IMR-90 (cell line): Measurements from ENCODE around the gene ISG20L2. TPM values are rescaled to one million over a fixed set of nuclear protein-coding genes. Genes with fewer than 3 reads are reported as not detected.

Experiments
- ATAC-seq: fragments of 200-7000 bp; cut with Tn5 transposase; 2 replicates; pipeline ENCODE4 v1.9.1; 2020; ENCODE audit warnings: low read depth, mild to moderate bottlenecking, moderate library complexity
- BruUV-seq: library from RNA; stranded (reverse); fragments of 400-500 nt; replicated peaks from 2 replicates; lab custom pipeline; 2021; lab: Mats Ljungman, UMichigan
- CTCF ChIA-PET: fragments of 300-600 bp; formaldehyde crosslinking; extraction: SDS; loops from one replicate; lab custom pipeline; 2021; ENCODE audit warnings: antibody characterized with exemption; lab: Yijun Ruan, JAX
- POLR2A ChIA-PET: fragments of 300-600 bp; sonication (Branson Sonifier 250); formaldehyde crosslinking; loops from one replicate; lab custom pipeline; 2022; ENCODE audit warnings: antibody characterized with exemption; ENCODE audit not compliant: unreplicated experiment; lab: Charles Lee
- DNase-seq: peaks from one replicate; pipeline ENCODE4 v3.0.0; 2013
- H2AFZ ChIP-seq: replicated peaks from 2 replicates; pipeline ENCODE3; 2013; ENCODE audit warnings: low read length, mild to moderate bottlenecking; ENCODE audit not compliant: poor library complexity
- H2AK5ac ChIP-seq: 2 replicates; pipeline ENCODE4 v1.6.1; 2013; ENCODE audit warnings: low read depth, low read length, inconsistent platforms
- H2AK9ac ChIP-seq: replicated peaks from 2 replicates; pipeline ENCODE3; 2013; ENCODE audit warnings: mild to moderate bottlenecking, low read depth, low read length, moderate library complexity; ENCODE audit not compliant: poor library complexity
- H2BK120ac ChIP-seq: 2 replicates; pipeline ENCODE4 v1.6.1; 2013; ENCODE audit warnings: low read depth, low read length, inconsistent platforms
- H2BK15ac ChIP-seq: 3 replicates; pipeline ENCODE4 v1.6.1; 2013; ENCODE audit warnings: low read depth, low read length, inconsistent platforms
- H2BK20ac ChIP-seq: 2 replicates; pipeline ENCODE4 v1.6.1; 2013; ENCODE audit warnings: low read depth, mild to moderate bottlenecking, inconsistent platforms, low read length, moderate library complexity
- H2BK5ac ChIP-seq: 2 replicates; pipeline ENCODE4 v1.6.1; 2013; ENCODE audit warnings: mild to moderate bottlenecking, low read depth, low read length, inconsistent platforms; ENCODE audit not compliant: poor library complexity, severe bottlenecking
- H3K14ac ChIP-seq: replicated peaks from 2 replicates; pipeline ENCODE4 v1.6.1; 2013; ENCODE audit warnings: low read depth, low read length, inconsistent platforms
- H3K18ac ChIP-seq: 2 replicates; pipeline ENCODE4 v1.6.1; 2013; ENCODE audit warnings: low read depth, low read length, control low read depth
- H3K23ac ChIP-seq: 2 replicates; pipeline ENCODE4 v1.6.1; 2013; ENCODE audit warnings: low read depth, low read length, inconsistent platforms
- H3K27ac ChIP-seq: 2 replicates; pipeline ENCODE4 v1.5.1; 2013; ENCODE audit warnings: mild to moderate bottlenecking, control low read depth, low read length; ENCODE audit not compliant: insufficient read depth
- H3K27me3 ChIP-seq: 2 replicates; pipeline ENCODE4 v1.6.1; 2013; ENCODE audit warnings: low read length; ENCODE audit not compliant: control insufficient read depth, insufficient read depth
- H3K36me3 ChIP-seq: 2 replicates; pipeline ENCODE4 v1.6.1; 2013; ENCODE audit warnings: low read length, mixed read lengths; ENCODE audit not compliant: control insufficient read depth, insufficient read depth
- H3K4ac ChIP-seq: 2 replicates; pipeline ENCODE4 v1.6.1; 2013; ENCODE audit warnings: low read depth, low read length, inconsistent platforms
- H3K4me1 ChIP-seq: 2 replicates; pipeline ENCODE4 v1.6.1; 2013; ENCODE audit warnings: low read length, mixed read lengths; ENCODE audit not compliant: control insufficient read depth, insufficient read depth
- H3K4me2 ChIP-seq: 2 replicates; pipeline ENCODE4 v1.6.1; 2013; ENCODE audit warnings: low read depth, mild to moderate bottlenecking, control low read depth, low read length, moderate library complexity
- H3K4me3 ChIP-seq: 2 replicates; pipeline ENCODE4 v1.5.1; 2013; ENCODE audit warnings: low read depth, mild to moderate bottlenecking, control low read depth, low read length, moderate library complexity; ENCODE audit not compliant: insufficient read depth
- H3K56ac ChIP-seq: 2 replicates; pipeline ENCODE4 v1.6.1; 2013; ENCODE audit warnings: low read length, inconsistent platforms; ENCODE audit not compliant: insufficient read depth; ENCODE audit errors: extremely low read depth
- H3K79me1 ChIP-seq, 2 experiments: 2 replicates each; pipeline ENCODE4 v1.6.1; 2013; ENCODE audit warnings: low read length in 2 of 2, inconsistent platforms in 1 of 2, low read depth in 1 of 2
- H3K9ac ChIP-seq: 2 replicates; pipeline ENCODE4 v1.6.1; 2013; ENCODE audit warnings: low read depth, low read length, control low read depth
- H3K9me1 ChIP-seq: 2 replicates; pipeline ENCODE4 v1.6.1; 2013; ENCODE audit warnings: low read length, inconsistent platforms; ENCODE audit not compliant: insufficient read depth
- H3K9me3 ChIP-seq: 2 replicates; pipeline ENCODE4 v1.6.1; 2013; ENCODE audit warnings: low read length; ENCODE audit not compliant: control insufficient read depth, insufficient read depth
- H4K20me1 ChIP-seq: 2 replicates; pipeline ENCODE4 v1.6.1; 2013; ENCODE audit warnings: low read length, inconsistent platforms; ENCODE audit not compliant: insufficient read depth
- H4K5ac ChIP-seq: 2 replicates; pipeline ENCODE4 v1.6.1; 2013; ENCODE audit warnings: mild to moderate bottlenecking, low read depth, low read length, control low read depth
- H4K8ac ChIP-seq, 2 experiments: 2 replicates each; pipeline ENCODE4 v1.6.1; 2013; ENCODE audit warnings: low read depth in 2 of 2, low read length in 2 of 2, control low read depth in 1 of 2, inconsistent platforms in 1 of 2
- H4K91ac ChIP-seq: 2 replicates; pipeline ENCODE4 v1.6.1; 2013; ENCODE audit warnings: low read depth, low read length, inconsistent platforms; ENCODE audit not compliant: insufficient read depth
- CEBPB ChIP-seq: IDR thresholded peaks from 2 replicates; pipeline ENCODE4 v1.6.1; 2012; ENCODE audit warnings: low read depth, low read length, improper control_type of control experiment
- FOS ChIP-seq: fragments of 150-350 bp; IDR thresholded peaks from 2 replicates; pipeline ENCODE4 v1.6.1; 2016; ENCODE audit warnings: low read depth, low read length
- NFE2L2 ChIP-seq: fragments of 150-350 bp; IDR thresholded peaks from 2 replicates; pipeline ENCODE4 v1.6.1; 2016; ENCODE audit warnings: low read depth, mild to moderate bottlenecking, low read length
- POLR2A ChIP-seq: IDR thresholded peaks from 2 replicates; pipeline ENCODE4 v1.6.1; 2012; ENCODE audit warnings: mild to moderate bottlenecking, low read depth, low read length
- SMC3 ChIP-seq: fragments of 150-350 bp; IDR thresholded peaks from 2 replicates; pipeline ENCODE4 v1.6.1; 2016; ENCODE audit warnings: low read depth, mild to moderate bottlenecking, antibody characterized with exemption, low read length, moderate library complexity
- USF2 ChIP-seq: fragments of 150-350 bp; IDR thresholded peaks from 2 replicates; pipeline ENCODE4 v1.6.1; 2017; ENCODE audit warnings: mild to moderate bottlenecking, antibody characterized with exemption, low read length, low read depth
- WGBS, 2 experiments: methylation state at CpG; one replicate each; pipeline versions ENCODE4 v1.1.5 to v1.1.7; 2013; ENCODE audit warnings: missing lambda C conversion rate in 2 of 2; ENCODE audit not compliant: insufficient read length in 1 of 2; ENCODE audit errors: extremely low coverage in 2 of 2; 5-methylcytosine and 5-hydroxymethylcytosine counted together
- dilution Hi-C: fragments of 300-500 bp; cut with HindIII; formaldehyde crosslinking; loops from one replicate; pipeline ENCODE4 v1.14.3; 2018; ENCODE audit warnings: low sequenced_read_pairs; ENCODE audit not compliant: unreplicated experiment
- in situ Hi-C: fragments of 300-500 bp; cut with MboI; formaldehyde crosslinking; loops from 3 replicates; pipeline ENCODE4 v1.14.3; 2019; ENCODE audit warnings: low sequenced_read_pairs, inconsistent platforms, mixed read lengths
- intact Hi-C: fragments of 100-400 bp; cut with micrococcal nuclease; formaldehyde crosslinking; loops from 2 replicates; pipeline ENCODE4 v1.10.0; 2022
- polyA plus RNA-seq, 3 experiments: library from polyadenylated mRNA; depleted of rRNA; stranded (reverse); fragments of >200 nt; gene quantifications; 2 replicates each; pipeline ENCODE4 v1.2.3, GENCODE V29; 2012; ENCODE audit warnings: low replicate concordance in 1 of 3
- total RNA-seq: library from RNA; depleted of rRNA; stranded (reverse); fragments of >200 nt; gene quantifications from 2 replicates; pipeline ENCODE4 v1.2.3, GENCODE V29; 2012

ISG20L2 gene
- total and polyA plus RNA-seq, 2 of the 4 experiments (the other 2 are of a cell fraction) = 17.0 to 27.3 TPM

- Histone ChIP-seq H4K5ac (no peak overlapping the region), H4K91ac (no peak overlapping the region), H3K4me3 (no peak overlapping the region), H3K27ac (no peak overlapping the region), H3K79me1 (peaks cover 8 to 25% of the 10 kb centered on the region in 2 experiments), H2BK120ac (no peak overlapping the region), H2AK9ac (no peak overlapping the region), H3K9me1 (peaks cover 5% of the 10 kb centered on the region), H3K18ac (no peak overlapping the region), H4K8ac (no peak overlapping the region), H3K36me3 (peaks cover 32% of the 10 kb centered on the region), H3K23ac (no peak overlapping the region), H2BK20ac (no peak overlapping the region), H3K4me1 (no peaks in the 10 kb centered on the region), H3K14ac (no peak overlapping the region), H3K27me3 (no peaks in the 10 kb centered on the region), H4K20me1 (no peaks in the 10 kb centered on the region), H2BK15ac (no peak overlapping the region), H3K4ac (no peak overlapping the region), H2BK5ac (no peak overlapping the region), H2AFZ (no peak overlapping the region), H2AK5ac (no peak overlapping the region), H3K56ac (no peak overlapping the region), H3K4me2 (no peak overlapping the region), H3K9me3 (no peaks in the 10 kb centered on the region), H3K9ac (no peak overlapping the region)
- 95% methylated on average over 6 of the region's 20 CpGs; no CpG with 5 or more reads in 1 of the 2 experiments for WGBS, 2 experiments
- POLR2A ChIA-PET = no interaction called here
- in situ Hi-C loops = no loop called here
- BruUV-seq = no TSS peak
- dilution Hi-C loops = no loop called here
- TF ChIP-seq USF2 (no peak), SMC3 (no peak), CEBPB (no peak), NFE2L2 (no peak), POLR2A (no peak), FOS (no peak)
- ATAC-seq = no peak
- no peak for DNase-seq
- CTCF ChIA-PET = interaction anchor here (1.7 kb wide), 1 partner anchor 56 kb away, joined by 3 read pairs; no protein-coding TSS in a partner anchor
- intact Hi-C loops = no loop called here
These were observed 5.5 kb upstream of the ISG20L2 start for GRCh38 chr1:156733989-156734584.
